ENCODE measurements around the gene ONECUT2. TPM values are rescaled to one million over a fixed set of nuclear protein-coding genes. Genes with fewer than 3 reads are reported as not detected.
A peak's percentile ranks its signal among the peaks of the same experiment; 100 is the strongest.
"Not testable (repeated sequence)": the region's sequence is repeated elsewhere in the genome, so short reads cannot be mapped to it uniquely, and the experiment has no call there.

The ONECUT2 gene
- total RNA-seq, 1 donor from 2014 or later, result 0.03 TPM

- intact Hi-C loops (cut with DNase I), result no loop called here
- Histone ChIP-seq H3K27me3 (ENCODE audit: low read depth) (peaks cover 7% of the 10 kb centered on the region), H3K36me3 (no peaks in the 10 kb centered on the region), H3K4me3 (no peak overlapping the region), H3K27ac (no peak overlapping the region), H3K4me1 (no peaks in the 10 kb centered on the region), H3K9me3 (no peaks in the 10 kb centered on the region)
- ATAC-seq, result no peak
- no peak for DNase-seq
- no peak for TF ChIP-seq CTCF (IDR thresholded peaks at IDR 0.05)
Measured at GRCh38 chr18:57516056-57516455, 80.9 kb downstream of the ONECUT2 start.

- Histone ChIP-seq H3K27ac (no peak overlapping the region), H3K36me3 (no peaks in the 10 kb centered on the region), H3K4me3 (no peak overlapping the region), H3K4me1 (no peaks in the 10 kb centered on the region), H3K9me3 (no peaks in the 10 kb centered on the region), H3K27me3 (ENCODE audit: low read depth) (peaks cover 7% of the 10 kb centered on the region)
- ATAC-seq, result no peak
- TF ChIP-seq CTCF (IDR thresholded peaks at IDR 0.05), result no peak
- intact Hi-C loops (cut with DNase I), result no loop called here
- DNase-seq, result no peak
Measured at GRCh38 chr18:57518533-57518932, 83.4 kb downstream of the ONECUT2 start.

DNA sequence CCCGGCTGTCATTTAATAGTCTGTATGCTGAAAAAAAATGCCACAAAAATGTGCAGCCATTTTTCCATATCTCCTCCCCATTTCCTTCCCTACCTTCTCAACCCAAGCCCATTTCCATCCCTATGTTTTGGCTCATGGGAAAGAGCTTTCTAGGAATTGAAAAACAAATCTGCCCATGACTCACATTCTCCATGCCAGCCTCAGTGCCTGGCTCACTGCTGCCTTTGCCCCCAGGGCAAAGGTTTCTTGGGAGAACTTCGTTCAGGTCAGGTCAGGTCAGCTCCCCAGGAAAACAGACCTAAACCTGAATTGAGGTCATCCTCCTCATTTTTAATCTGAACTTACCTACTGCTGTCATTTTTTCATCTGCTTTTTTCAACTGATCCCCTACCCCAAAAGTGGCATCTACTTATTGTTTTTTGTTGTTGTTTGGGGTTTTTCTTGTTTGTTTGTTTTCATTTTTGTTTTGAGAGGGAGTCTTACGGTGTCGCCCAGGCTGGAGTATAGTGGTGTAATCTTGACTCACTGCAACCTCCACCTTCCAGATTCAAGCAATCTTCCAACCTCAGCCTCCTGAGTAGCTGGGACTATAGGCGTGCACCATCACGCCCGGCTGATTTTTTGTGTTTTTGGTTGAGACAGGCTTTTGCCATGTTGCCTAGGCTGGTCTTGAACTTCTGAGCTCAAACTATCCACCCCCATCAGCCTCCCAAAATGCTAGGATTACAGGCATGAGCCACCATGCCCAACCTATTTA lies 84.7 kb downstream of the ONECUT2 start:
- Histone ChIP-seq H3K36me3 (no peaks in the 10 kb centered on the region), H3K9me3 (no peaks in the 10 kb centered on the region), H3K4me1 (no peaks in the 10 kb centered on the region), H3K27ac (no peak overlapping the region), H3K4me3 (no peak overlapping the region), H3K27me3 (ENCODE audit: low read depth) (peaks cover 7% of the 10 kb centered on the region)
- DNase-seq, result no peak
- ATAC-seq, result no peak
- intact Hi-C loops (cut with DNase I), result no loop called here
- no peak for TF ChIP-seq CTCF (IDR thresholded peaks at IDR 0.05)

DNA sequence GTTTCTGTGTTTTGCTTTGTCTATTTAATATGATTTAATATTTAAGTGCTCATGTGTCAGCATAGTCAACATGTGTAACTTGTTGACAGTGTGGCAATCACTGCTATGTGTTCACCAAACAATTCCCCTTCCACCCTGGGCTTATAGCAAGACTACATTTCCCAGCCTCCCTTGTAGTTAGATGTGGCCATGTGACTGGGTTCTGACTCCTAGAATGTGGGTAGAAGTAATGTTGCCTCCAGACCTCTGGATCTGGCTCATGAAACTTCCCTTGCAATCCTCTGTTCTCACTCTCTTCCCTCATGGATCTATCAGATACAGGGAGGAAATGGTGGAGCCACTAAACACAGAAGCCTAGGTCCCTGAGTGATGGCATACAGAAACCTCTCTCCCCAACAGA lies 87.2 kb downstream of the ONECUT2 start:
- H3K27me3 ChIP-seq (ENCODE audit: low read depth); H3K4me1 ChIP-seq; H3K9me3 ChIP-seq; H3K4me3 ChIP-seq; DNase-seq; H3K27ac ChIP-seq; H3K36me3 ChIP-seq; ATAC-seq; intact Hi-C loops (cut with DNase I): not testable (repeated sequence)

DNA sequence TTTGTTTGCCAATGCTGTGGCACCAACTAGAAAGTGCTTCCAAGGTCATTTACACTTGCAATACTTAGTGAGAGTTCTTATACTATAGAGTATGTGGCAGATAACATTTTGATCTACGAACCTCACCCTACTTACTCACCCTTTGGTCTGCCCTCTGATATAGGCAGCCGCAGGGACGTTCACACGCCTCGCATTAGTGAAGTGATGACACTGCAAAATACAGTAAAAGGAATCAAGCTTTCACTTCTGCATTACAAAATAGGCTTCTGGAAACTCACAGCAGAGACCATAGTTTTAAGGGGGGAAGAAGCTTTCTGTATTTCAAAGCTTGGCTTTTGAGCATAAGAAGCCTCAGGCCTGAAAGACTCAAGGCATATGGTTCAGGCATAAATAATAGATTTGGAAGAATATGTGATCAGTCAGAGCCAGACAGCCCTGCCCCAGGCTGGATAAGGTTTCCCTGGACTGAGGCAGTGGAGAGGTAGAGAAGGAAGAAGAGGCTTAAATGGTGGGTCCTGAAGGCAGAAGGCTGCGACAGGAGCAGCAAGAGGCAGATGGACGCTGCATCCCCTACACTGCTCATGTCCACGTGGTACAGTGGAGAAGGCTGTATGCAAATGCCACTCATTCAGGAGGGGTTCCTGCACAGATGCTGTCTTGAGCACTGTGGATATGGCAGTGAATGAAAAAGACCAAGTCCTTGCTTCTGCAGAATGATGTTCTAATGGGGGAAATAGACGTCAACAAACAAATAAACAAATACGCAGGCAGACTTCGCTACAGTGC lies 88.2 kb downstream of the ONECUT2 start:
- no peak overlapping the region for H3K4me3 ChIP-seq
- H3K4me1 ChIP-seq, result no peaks in the 10 kb centered on the region
- H3K9me3 ChIP-seq, result no peaks in the 10 kb centered on the region
- TF ChIP-seq CTCF (IDR thresholded peaks at IDR 0.05), result no peak
- DNase-seq (no peak), ATAC-seq (peak; percentile 68 to 73)
- no peaks in the 10 kb centered on the region for H3K36me3 ChIP-seq
- no peaks in the 10 kb centered on the region for H3K27me3 ChIP-seq (ENCODE audit: low read depth)
- no peak overlapping the region for H3K27ac ChIP-seq
- intact Hi-C loops (cut with DNase I), result no loop called here

Data from lower lobe of right lung (tissue), 2 donors.